Measurements from ENCODE around the gene UCMA. TPM values are rescaled to one million over a fixed set of nuclear protein-coding genes. Genes with fewer than 3 reads are reported as not detected.

UCMA gene
- total and polyA plus RNA-seq, 9 of the 15 experiments (the other 6 are each of a cell fraction or from before 2014, with no cell fraction given), result not detected

DNA sequence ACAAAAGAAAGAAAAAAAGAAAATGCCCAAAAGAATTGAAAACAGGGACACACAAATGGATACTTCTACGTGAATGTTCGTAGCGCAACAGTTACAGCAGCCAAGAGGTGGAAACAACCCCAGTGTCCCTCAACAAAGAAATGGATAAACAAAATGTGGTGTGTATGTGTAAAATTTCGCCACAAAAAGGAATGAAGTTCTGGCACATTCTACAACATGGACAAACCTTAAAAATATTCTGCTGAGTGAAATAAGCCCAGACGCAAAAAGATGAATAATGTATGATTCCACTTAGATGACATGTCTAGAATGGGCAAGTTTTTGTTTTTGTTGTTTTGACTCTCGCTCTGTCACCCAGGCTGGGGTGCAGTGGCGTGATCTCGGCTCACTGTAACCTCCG, 10.9 kb downstream of the UCMA start:
- H3K36me3 ChIP-seq (ENCODE audit: control insufficient read depth, insufficient read depth, low read length), result no peaks in the 10 kb centered on the region
- POLR2A ChIA-PET, result no interaction called here
- H3K9ac ChIP-seq (ENCODE audit: insufficient read depth in 1 of 2, low read depth in 2 of 2, low read length in 2 of 2), result no peak overlapping the region
- WGBS (ENCODE audit: insufficient coverage, low coverage, missing lambda C conversion rate), result 59% methylated on average over 9 of the region's 9 CpGs
- ATAC-seq (no peak), DNase-seq (ENCODE audit: extremely low read depth in 1 of 4, low spot score in 3 of 4) (no peak), FAIRE-seq (no peak)
- H3K4me1 ChIP-seq (replicated peaks in 1 of 2; ENCODE audit: control insufficient read depth in 2 of 2, insufficient read depth in 2 of 2, low read length in 2 of 2), result no peaks in the 10 kb centered on the region; a peak in 2 of 5 replicates
- no peaks in the 10 kb centered on the region; the same call in 1 of the 2 replicates for H4K20me1 ChIP-seq (replicated peaks; ENCODE audit: control insufficient read depth, insufficient read depth, low read length)
- in situ Hi-C loops (cut with MboI) (loop anchor here (5.0 kb wide), 1 partner anchor 79 kb away; the partner anchor contains the start of gene PHYH), intact Hi-C loops (cut with micrococcal nuclease) (loop anchor here (10.0 kb wide), 1 partner anchor 52 kb away; no protein-coding TSS in a partner anchor)
- H3K27ac ChIP-seq (ENCODE audit: extremely low read depth, low read depth, low read length), result no peak overlapping the region
- no peak overlapping the region for H2AFZ ChIP-seq (ENCODE audit: low read depth, low read length)
- no peaks in the 10 kb centered on the region; a peak in 1 of 5 replicates for H3K27me3 ChIP-seq (ENCODE audit: control insufficient read depth in 2 of 2, insufficient read depth in 2 of 2, low read length in 2 of 2)
- no peaks in the 10 kb centered on the region for H3K9me1 ChIP-seq (ENCODE audit: control insufficient read depth, insufficient read depth, low read length)
- CTCF ChIA-PET (ENCODE audit: low intra/inter-chr PET ratio), result no interaction called here
- BruUV-seq (replicated peaks), result no TSS peak
- no peaks in the 10 kb centered on the region for H3K79me2 ChIP-seq (ENCODE audit: control insufficient read depth, insufficient read depth, low read length)
- H3K4me3 ChIP-seq, result no peak overlapping the region
- no peak overlapping the region for H3K4me2 ChIP-seq (ENCODE audit: insufficient read depth, low read length)
- TF ChIP-seq E2F8 (IDR thresholded peaks at IDR 0.05; ENCODE audit: low read depth, partially characterized antibody), result no peak
- H3K9me3 ChIP-seq (replicated peaks; ENCODE audit: control insufficient read depth, insufficient read depth, low read depth, low read length), result no peaks in the 10 kb centered on the region

DNA sequence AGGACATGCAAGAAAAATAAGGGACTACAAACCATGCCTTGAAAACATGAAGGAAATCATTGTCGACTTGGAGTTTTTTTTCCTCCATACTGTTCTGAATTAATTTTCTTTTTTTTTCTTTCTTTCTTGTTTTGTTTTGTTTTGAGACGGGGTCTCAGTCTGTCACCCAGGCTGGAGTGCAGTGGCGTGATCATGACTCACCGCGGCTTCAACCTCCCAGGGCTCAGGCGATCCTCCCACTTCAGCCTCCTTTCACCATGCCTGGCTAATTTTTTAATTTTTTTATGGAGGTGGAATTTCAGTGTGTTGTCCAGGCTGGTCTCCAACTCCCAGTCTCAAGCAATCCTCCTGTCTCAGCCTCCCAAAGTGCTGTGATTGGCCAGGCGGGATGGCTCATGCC, 11.6 kb downstream of the UCMA start:
- Histone ChIP-seq H3K4me3 (no peak overlapping the region), H3K4me1 (replicated peaks in 1 of 2; ENCODE audit: control insufficient read depth in 2 of 2, insufficient read depth in 2 of 2, low read length in 2 of 2) (no peaks in the 10 kb centered on the region; a peak in 2 of 5 replicates), H3K27me3 (ENCODE audit: control insufficient read depth in 2 of 2, insufficient read depth in 2 of 2, low read length in 2 of 2) (no peaks in the 10 kb centered on the region; a peak in 1 of 5 replicates), H3K9me1 (ENCODE audit: control insufficient read depth, insufficient read depth, low read length) (no peaks in the 10 kb centered on the region), H3K9me3 (replicated peaks; ENCODE audit: control insufficient read depth, insufficient read depth, low read depth, low read length) (no peaks in the 10 kb centered on the region), H2AFZ (ENCODE audit: low read depth, low read length) (no peak overlapping the region), H3K79me2 (ENCODE audit: control insufficient read depth, insufficient read depth, low read length) (no peaks in the 10 kb centered on the region), H3K36me3 (ENCODE audit: control insufficient read depth, insufficient read depth, low read length) (no peaks in the 10 kb centered on the region), H4K20me1 (replicated peaks; ENCODE audit: control insufficient read depth, insufficient read depth, low read length) (no peaks in the 10 kb centered on the region; the same call in 1 of the 2 replicates), H3K9ac (ENCODE audit: insufficient read depth in 1 of 2, low read depth in 2 of 2, low read length in 2 of 2) (no peak overlapping the region), H3K4me2 (ENCODE audit: insufficient read depth, low read length) (no peak overlapping the region), H3K27ac (ENCODE audit: extremely low read depth, low read depth, low read length) (no peak overlapping the region)
- in situ Hi-C loops (cut with MboI), result loop anchor here (5.0 kb wide), 1 partner anchor 80 kb away; the partner anchor contains the start of gene PHYH
- no peak for FAIRE-seq
- TF ChIP-seq FOSL1 (tag; conservative IDR thresholded peaks at IDR 0.05) (peak; percentile 66), ARID1B (IDR thresholded peaks at IDR 0.05) (0 out of 2 replicates have a peak, but pooled peaks have one; percentile 12), ZBTB2 (IDR thresholded peaks at IDR 0.05) (no peak), JUND (IDR thresholded peaks at IDR 0.05; ENCODE audit: borderline replicate concordance, low read depth, low read length) (peak; percentile 38; the same call in 1 of the 2 replicates), JUND (tag; IDR thresholded peaks at IDR 0.05; ENCODE audit: borderline replicate concordance, low read depth, low read length) (no peak)
- TF ChIP-seq, protein P1, sequence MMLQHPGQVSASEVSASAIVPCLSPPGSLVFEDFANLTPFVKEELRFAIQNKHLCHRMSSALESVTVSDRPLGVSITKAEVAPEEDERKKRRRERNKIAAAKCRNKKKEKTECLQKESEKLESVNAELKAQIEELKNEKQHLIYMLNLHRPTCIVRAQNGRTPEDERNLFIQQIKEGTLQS (IDR thresholded peaks at IDR 0.05), result peak; percentile 50
- TF ChIP-seq, protein P1 (CRISPR knock-in tag; conservative IDR thresholded peaks at IDR 0.05), result no peak
- no peak for DNase-seq (ENCODE audit: extremely low read depth in 1 of 4, low spot score in 3 of 4)
- POLR2A ChIA-PET, result no interaction called here
- intact Hi-C loops (cut with micrococcal nuclease), result loop anchor here (10.0 kb wide), 1 partner anchor 52 kb away; no protein-coding TSS in a partner anchor
- 36% methylated on average over 7 of the region's 7 CpGs for WGBS (ENCODE audit: insufficient coverage, low coverage, missing lambda C conversion rate)
- CTCF ChIA-PET (ENCODE audit: low intra/inter-chr PET ratio), result no interaction called here
- no peak for ATAC-seq
- BruUV-seq (replicated peaks), result no TSS peak

Measured in K562 (cell line).